Fibroblast of skin of abdomen (primary cell): ENCODE results near the gene C6orf118. TPM values are rescaled to one million over a fixed set of nuclear protein-coding genes. Genes with fewer than 3 reads are reported as not detected.

Source experiments
- DNase-seq: peaks from one replicate; pipeline ENCODE4 v3.0.0-alpha.2; 2013
- polyA plus RNA-seq, 2 experiments: library from polyadenylated mRNA; unstranded; fragments of 120-200 nt; gene quantifications; one replicate each; pipeline ENCODE4 v1.2.1, GENCODE V29; 2013; ENCODE audit not compliant: insufficient read length in 2 of 2

Gene C6orf118
- polyA plus RNA-seq (2013, experiment 1 of 2; ENCODE audit: insufficient read length): not detected
- polyA plus RNA-seq (2013, experiment 2 of 2; ENCODE audit: insufficient read length): not detected

- DNase-seq: peak; percentile 60
Observed at GRCh38 chr6:165308926-165309731, at the start of gene C6orf118. C6orf118 (minus strand) TSS chr6:165309605; CDS start chr6:165309586, 19 bp downstream.

GRCh38 chr6:165345700-165346099 lies 36.3 kb upstream of the C6orf118 start:
- DNase-seq: no peak

GRCh38 chr6:165340532-165340931 lies 31.1 kb upstream of the C6orf118 start:
- DNase-seq: no peak

- DNase-seq: no peak
Observed at GRCh38 chr6:165325609-165326008, 16.2 kb upstream of the C6orf118 start.

- no peak for DNase-seq
Observed at GRCh38 chr6:165321555-165322145, 12.2 kb upstream of the C6orf118 start.

- DNase-seq: no peak
Observed at GRCh38 chr6:165321150-165321549, 11.7 kb upstream of the C6orf118 start.

- no peak for DNase-seq
Observed at GRCh38 chr6:165317723-165318122, 8.3 kb upstream of the C6orf118 start.

GRCh38 chr6:165306955-165307354 lies 2.5 kb downstream of the C6orf118 start:
- no peak for DNase-seq

GRCh38 chr6:165301372-165302246 lies 7.8 kb downstream of the C6orf118 start:
- DNase-seq: no peak

GRCh38 chr6:165300422-165300936 lies 8.9 kb downstream of the C6orf118 start:
- DNase-seq: no peak

- no peak for DNase-seq
Observed at GRCh38 chr6:165298875-165299274, 10.5 kb downstream of the C6orf118 start.

GRCh38 chr6:165298402-165298801 lies 11.0 kb downstream of the C6orf118 start:
- no peak for DNase-seq

- DNase-seq: no peak
Observed at GRCh38 chr6:165292657-165293056, 16.7 kb downstream of the C6orf118 start.

GRCh38 chr6:165274611-165275010 lies 34.8 kb downstream of the C6orf118 start:
- DNase-seq: no peak

- DNase-seq: no peak
Observed at GRCh38 chr6:165272585-165272984, 36.8 kb downstream of the C6orf118 start.

- DNase-seq: no peak
Observed at GRCh38 chr6:165268987-165269386, 40.4 kb downstream of the C6orf118 start.

GRCh38 chr6:165266621-165267020 lies 42.8 kb downstream of the C6orf118 start:
- DNase-seq: no peak

GRCh38 chr6:165266191-165266590 lies 43.2 kb downstream of the C6orf118 start:
- DNase-seq: no peak

- DNase-seq: no peak
Observed at GRCh38 chr6:165260462-165260861, 48.9 kb downstream of the C6orf118 start.

- DNase-seq: no peak
Observed at GRCh38 chr6:165249808-165250207, 59.6 kb downstream of the C6orf118 start.

- peak; percentile 43 for DNase-seq
Observed at GRCh38 chr6:165245701-165246100, 63.7 kb downstream of the C6orf118 start.

- peak; percentile 24 for DNase-seq
Observed at GRCh38 chr6:165245287-165245686, 64.1 kb downstream of the C6orf118 start.
